DND-41 (cell line): Measurements from ENCODE around the gene UBL7.

ENCODE experiments used
- CTCF ChIP-seq: IDR thresholded peaks from 2 replicates; pipeline ENCODE4 v1.5.1; 2012; ENCODE audit warnings: borderline replicate concordance, low read length, moderate library complexity, mild to moderate bottlenecking; ENCODE audit not compliant: poor library complexity, severe bottlenecking; ENCODE audit errors: extremely low read depth
- EZH2 ChIP-seq: IDR thresholded peaks from 3 replicates; pipeline ENCODE4 v1.6.1; 2012; ENCODE audit warnings: borderline replicate concordance, low read depth, mild to moderate bottlenecking, moderate library complexity, low read length, inconsistent platforms; ENCODE audit not compliant: severe bottlenecking

GRCh38 chr15:74454764-74455500, 6.0 kb downstream of the UBL7 start:
- TF ChIP-seq EZH2 (no peak), CTCF (no peak)
